Measurements from ENCODE around the gene FLNB.

- TF ChIP-seq CTCF (IDR thresholded peaks at IDR 0.05) (no peak), POLR2A (IDR thresholded peaks at IDR 0.05) (no peak)
Observed at GRCh38 chr3:58121183-58121582, 113.0 kb downstream of the FLNB start.

All from thyroid gland (tissue), 4 donors.